ENCODE data around the gene TRPC5OS.

Gene TRPC5OS

DNA sequence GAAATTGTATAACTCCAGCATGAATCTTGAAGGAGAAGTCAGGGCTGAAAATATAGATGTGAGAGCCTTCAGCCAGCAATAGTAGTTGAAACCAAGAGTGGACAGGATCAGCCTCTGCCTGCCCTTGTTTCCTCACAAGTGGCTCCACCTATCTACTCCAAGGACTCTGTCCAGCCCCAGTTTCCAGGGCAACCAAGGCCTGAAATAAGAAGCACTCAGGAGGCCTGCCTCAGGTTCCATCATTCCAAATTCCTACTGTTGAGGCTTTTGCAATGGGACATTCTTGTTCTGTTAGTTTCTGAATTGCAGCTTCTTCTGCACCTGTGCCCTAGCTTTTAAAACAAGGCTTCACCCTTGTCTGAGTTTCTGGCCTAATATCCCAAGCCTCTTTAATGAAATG lies 41.6 kb downstream of the TRPC5OS start:
- Histone ChIP-seq H2AFZ (ENCODE audit: low read depth, low read length) (no peak overlapping the region), H3K79me2 (ENCODE audit: low read length) (no peaks in the 10 kb centered on the region), H3K27ac (ENCODE audit: low read length) (no peak overlapping the region), H3K27me3 (ENCODE audit: low read depth, low read length) (no peaks in the 10 kb centered on the region), H3K9me3 (ENCODE audit: insufficient read depth, low read length) (no peaks in the 10 kb centered on the region), H3K4me1 (ENCODE audit: low read length) (peaks cover 17% of the 10 kb centered on the region), H4K20me1 (ENCODE audit: insufficient read depth, low read length) (no peaks in the 10 kb centered on the region), H3K4me3 (ENCODE audit: low read length) (no peak overlapping the region), H3K36me3 (replicated peaks; ENCODE audit: low read depth, low read length) (no peaks in the 10 kb centered on the region), H3K4me2 (ENCODE audit: low read length) (no peak overlapping the region), H3K9ac (ENCODE audit: low read length) (no peak overlapping the region)
- TF ChIP-seq EZH2phosphoT487 (IDR thresholded peaks at IDR 0.05; ENCODE audit: low read depth): no peak
- TF ChIP-seq, protein P1, sequence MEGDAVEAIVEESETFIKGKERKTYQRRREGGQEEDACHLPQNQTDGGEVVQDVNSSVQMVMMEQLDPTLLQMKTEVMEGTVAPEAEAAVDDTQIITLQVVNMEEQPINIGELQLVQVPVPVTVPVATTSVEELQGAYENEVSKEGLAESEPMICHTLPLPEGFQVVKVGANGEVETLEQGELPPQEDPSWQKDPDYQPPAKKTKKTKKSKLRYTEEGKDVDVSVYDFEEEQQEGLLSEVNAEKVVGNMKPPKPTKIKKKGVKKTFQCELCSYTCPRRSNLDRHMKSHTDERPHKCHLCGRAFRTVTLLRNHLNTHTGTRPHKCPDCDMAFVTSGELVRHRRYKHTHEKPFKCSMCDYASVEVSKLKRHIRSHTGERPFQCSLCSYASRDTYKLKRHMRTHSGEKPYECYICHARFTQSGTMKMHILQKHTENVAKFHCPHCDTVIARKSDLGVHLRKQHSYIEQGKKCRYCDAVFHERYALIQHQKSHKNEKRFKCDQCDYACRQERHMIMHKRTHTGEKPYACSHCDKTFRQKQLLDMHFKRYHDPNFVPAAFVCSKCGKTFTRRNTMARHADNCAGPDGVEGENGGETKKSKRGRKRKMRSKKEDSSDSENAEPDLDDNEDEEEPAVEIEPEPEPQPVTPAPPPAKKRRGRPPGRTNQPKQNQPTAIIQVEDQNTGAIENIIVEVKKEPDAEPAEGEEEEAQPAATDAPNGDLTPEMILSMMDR (IDR thresholded peaks at IDR 0.05; ENCODE audit: low read depth, low read length): no peak

- Histone ChIP-seq H3K27ac (ENCODE audit: low read length) (no peak overlapping the region), H4K20me1 (ENCODE audit: insufficient read depth, low read length) (no peaks in the 10 kb centered on the region), H3K9ac (ENCODE audit: low read length) (no peak overlapping the region), H3K4me1 (ENCODE audit: low read length) (no peaks in the 10 kb centered on the region), H3K79me2 (ENCODE audit: low read length) (no peaks in the 10 kb centered on the region), H3K4me2 (ENCODE audit: low read length) (no peak overlapping the region), H3K9me3 (ENCODE audit: insufficient read depth, low read length) (no peaks in the 10 kb centered on the region), H3K36me3 (replicated peaks; ENCODE audit: low read depth, low read length) (no peaks in the 10 kb centered on the region), H3K4me3 (ENCODE audit: low read length) (no peak overlapping the region), H3K27me3 (ENCODE audit: low read depth, low read length) (no peaks in the 10 kb centered on the region), H2AFZ (ENCODE audit: low read depth, low read length) (no peak overlapping the region)
- TF ChIP-seq, protein P1 (IDR thresholded peaks at IDR 0.05; ENCODE audit: low read depth, low read length): no peak
- TF ChIP-seq EZH2phosphoT487 (IDR thresholded peaks at IDR 0.05; ENCODE audit: low read depth): no peak
Observed at GRCh38 chrX:111928456-111928855, 52.5 kb downstream of the TRPC5OS start.

Measured in OCI-LY3 (cell line).